ENCODE data around the gene WNT3A.

DNA sequence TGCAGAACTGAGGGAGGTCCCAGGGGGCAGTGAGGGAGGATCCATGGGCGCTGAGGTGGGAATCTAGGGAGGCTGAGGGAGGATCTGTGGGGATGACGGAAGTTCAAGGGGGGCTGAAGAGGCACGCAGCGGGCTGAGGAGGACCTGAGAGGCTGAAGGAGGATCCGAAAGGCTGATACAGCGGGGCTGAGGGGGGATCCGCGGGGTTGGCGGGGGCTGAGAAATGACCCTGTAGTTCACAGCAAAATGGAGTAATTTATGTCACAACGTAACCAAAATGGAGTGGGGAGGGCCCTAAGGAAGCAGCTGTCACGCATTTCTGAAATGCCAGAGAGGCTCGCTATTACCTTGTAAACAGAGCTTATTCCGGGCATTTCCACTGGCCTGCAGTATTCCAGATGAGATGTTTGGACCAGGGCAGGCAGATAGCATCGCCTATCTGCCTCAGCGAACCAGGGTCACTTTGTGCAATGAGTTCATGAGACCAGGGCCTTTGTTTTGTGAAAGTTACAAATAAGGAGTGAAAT lies 103.2 kb downstream of the WNT3A start:
- TF ChIP-seq MXI1 (IDR thresholded peaks at IDR 0.05; ENCODE audit: borderline replicate concordance, low read depth, low read length): no peak
- TF ChIP-seq, protein P1, sequence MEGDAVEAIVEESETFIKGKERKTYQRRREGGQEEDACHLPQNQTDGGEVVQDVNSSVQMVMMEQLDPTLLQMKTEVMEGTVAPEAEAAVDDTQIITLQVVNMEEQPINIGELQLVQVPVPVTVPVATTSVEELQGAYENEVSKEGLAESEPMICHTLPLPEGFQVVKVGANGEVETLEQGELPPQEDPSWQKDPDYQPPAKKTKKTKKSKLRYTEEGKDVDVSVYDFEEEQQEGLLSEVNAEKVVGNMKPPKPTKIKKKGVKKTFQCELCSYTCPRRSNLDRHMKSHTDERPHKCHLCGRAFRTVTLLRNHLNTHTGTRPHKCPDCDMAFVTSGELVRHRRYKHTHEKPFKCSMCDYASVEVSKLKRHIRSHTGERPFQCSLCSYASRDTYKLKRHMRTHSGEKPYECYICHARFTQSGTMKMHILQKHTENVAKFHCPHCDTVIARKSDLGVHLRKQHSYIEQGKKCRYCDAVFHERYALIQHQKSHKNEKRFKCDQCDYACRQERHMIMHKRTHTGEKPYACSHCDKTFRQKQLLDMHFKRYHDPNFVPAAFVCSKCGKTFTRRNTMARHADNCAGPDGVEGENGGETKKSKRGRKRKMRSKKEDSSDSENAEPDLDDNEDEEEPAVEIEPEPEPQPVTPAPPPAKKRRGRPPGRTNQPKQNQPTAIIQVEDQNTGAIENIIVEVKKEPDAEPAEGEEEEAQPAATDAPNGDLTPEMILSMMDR (conservative IDR thresholded peaks at IDR 0.05; ENCODE audit: low read depth, low read length): no peak
- no peak for TF ChIP-seq POLR2A (IDR thresholded peaks at IDR 0.05; ENCODE audit: low read depth, low read length)
- no peak for TF ChIP-seq RAD21 (IDR thresholded peaks at IDR 0.05; ENCODE audit: low read length)
- no peak for TF ChIP-seq RFX5 (IDR thresholded peaks at IDR 0.05; ENCODE audit: low read depth, low read length)
- TF ChIP-seq SMC3 (IDR thresholded peaks at IDR 0.05; ENCODE audit: low read depth, low read length): no peak
- no peak for TF ChIP-seq RCOR1 (IDR thresholded peaks at IDR 0.05; ENCODE audit: insufficient replicate concordance, low read length)
- TF ChIP-seq, protein P2, sequence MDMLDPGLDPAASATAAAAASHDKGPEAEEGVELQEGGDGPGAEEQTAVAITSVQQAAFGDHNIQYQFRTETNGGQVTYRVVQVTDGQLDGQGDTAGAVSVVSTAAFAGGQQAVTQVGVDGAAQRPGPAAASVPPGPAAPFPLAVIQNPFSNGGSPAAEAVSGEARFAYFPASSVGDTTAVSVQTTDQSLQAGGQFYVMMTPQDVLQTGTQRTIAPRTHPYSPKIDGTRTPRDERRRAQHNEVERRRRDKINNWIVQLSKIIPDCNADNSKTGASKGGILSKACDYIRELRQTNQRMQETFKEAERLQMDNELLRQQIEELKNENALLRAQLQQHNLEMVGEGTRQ (IDR thresholded peaks at IDR 0.05; ENCODE audit: low read depth, low read length): no peak
- no peak; the same call in 1 of the 2 replicates for TF ChIP-seq MAZ (IDR thresholded peaks at IDR 0.05; ENCODE audit: borderline replicate concordance, low read depth, low read length)
- no peak for TF ChIP-seq BHLHE40 (IDR thresholded peaks at IDR 0.05; ENCODE audit: low read depth, low read length)
- TF ChIP-seq CEBPB (IDR thresholded peaks at IDR 0.05; ENCODE audit: low read depth, low read length): no peak
- no peak for TF ChIP-seq NFE2L2 (IDR thresholded peaks at IDR 0.05; ENCODE audit: low read depth, low read length)
